Measurements from ENCODE around the gene CYP27A1. TPM values are rescaled to one million over a fixed set of nuclear protein-coding genes. Genes with fewer than 3 reads are reported as not detected.

The CYP27A1 gene
- total RNA-seq, 3 donors from 2014 or later, result 25.6 to 65.0 (median 28.8) TPM

GRCh38 chr2:218855305-218856166 lies 73.6 kb downstream of the CYP27A1 start:
- Histone ChIP-seq H3K4me1 (no peaks in the 10 kb centered on the region), H3K4me3 (no peak overlapping the region), H3K27ac (no peak overlapping the region), H3K27me3 (peaks cover 3 to 8% of the 10 kb centered on the region in 2 donors), H3K36me3 (no peaks in the 10 kb centered on the region), H3K9me3 (no peaks in the 10 kb centered on the region)
- no peak for TF ChIP-seq POLR2A (IDR thresholded peaks at IDR 0.05)
- TF ChIP-seq POLR2AphosphoS5 (IDR thresholded peaks at IDR 0.05), result no peak
- TF ChIP-seq CTCF (IDR thresholded peaks at IDR 0.05), result no peak
- intact Hi-C loops (cut with DNase I; ENCODE audit: low total_unique reads), result loop anchor here (10.0 kb wide), 1 partner anchor 151 kb away; no protein-coding TSS in a partner anchor
- DNase-seq (ENCODE audit: low spot score in 2 of 2), result no peak

- H3K27me3 ChIP-seq, result peaks cover 3 to 8% of the 10 kb centered on the region in 2 donors
- no peaks in the 10 kb centered on the region for H3K36me3 ChIP-seq
- no peak overlapping the region for H3K4me3 ChIP-seq
- no peak for DNase-seq (ENCODE audit: low spot score in 2 of 2)
- H3K9me3 ChIP-seq, result no peaks in the 10 kb centered on the region
- peak overlapping the region; percentile 21 to 25 for H3K27ac ChIP-seq
- no peak for TF ChIP-seq POLR2A (IDR thresholded peaks at IDR 0.05)
- TF ChIP-seq POLR2AphosphoS5 (IDR thresholded peaks at IDR 0.05), result no peak
- no peak for TF ChIP-seq CTCF (IDR thresholded peaks at IDR 0.05)
- intact Hi-C loops (cut with DNase I; ENCODE audit: low total_unique reads), result loop anchor here (10.0 kb wide), 1 partner anchor 152 kb away; no protein-coding TSS in a partner anchor
- H3K4me1 ChIP-seq, result no peaks in the 10 kb centered on the region
Measured at GRCh38 chr2:218856167-218856895, 74.4 kb downstream of the CYP27A1 start.

- intact Hi-C loops (cut with DNase I; ENCODE audit: low total_unique reads), result loop anchor here (10.0 kb wide), 1 partner anchor 152 kb away; no protein-coding TSS in a partner anchor
- Histone ChIP-seq H3K27me3 (peaks cover 3 to 8% of the 10 kb centered on the region in 2 donors), H3K9me3 (no peaks in the 10 kb centered on the region), H3K27ac (no peak overlapping the region), H3K4me1 (no peaks in the 10 kb centered on the region), H3K36me3 (no peaks in the 10 kb centered on the region), H3K4me3 (no peak overlapping the region)
- TF ChIP-seq CTCF (IDR thresholded peaks at IDR 0.05), result no peak
- no peak for DNase-seq (ENCODE audit: low spot score in 2 of 2)
Measured at GRCh38 chr2:218856896-218857243, 74.9 kb downstream of the CYP27A1 start.

- peak overlapping the region in 1 of 2 donors; percentile 12 for H3K27ac ChIP-seq
- H3K4me1 ChIP-seq, result no peaks in the 10 kb centered on the region
- H3K9me3 ChIP-seq, result no peaks in the 10 kb centered on the region
- peaks cover 3 to 8% of the 10 kb centered on the region in 2 donors for H3K27me3 ChIP-seq
- no peak for TF ChIP-seq POLR2AphosphoS5 (IDR thresholded peaks at IDR 0.05)
- no peak for TF ChIP-seq CTCF (IDR thresholded peaks at IDR 0.05)
- no peak for TF ChIP-seq POLR2A (IDR thresholded peaks at IDR 0.05)
- no peaks in the 10 kb centered on the region for H3K36me3 ChIP-seq
- intact Hi-C loops (cut with DNase I; ENCODE audit: low total_unique reads), result loop anchor here (10.0 kb wide), 1 partner anchor 153 kb away; no protein-coding TSS in a partner anchor
- no peak for DNase-seq (ENCODE audit: low spot score in 2 of 2)
- no peak overlapping the region for H3K4me3 ChIP-seq
Measured at GRCh38 chr2:218857371-218858137, 75.6 kb downstream of the CYP27A1 start.
